Liver (tissue), 3 donors: Measurements from ENCODE around the gene LYPD8.

Experiments
- CTCF ChIP-seq: fragments of 150-350 bp; IDR thresholded peaks from 2 replicates; pipeline ENCODE4 v1.5.1; 2017; ENCODE audit warnings: improper control_type of control experiment, low read depth, low read length; ENCODE audit not compliant: missing input control
- GABPA ChIP-seq, 2 donors: IDR thresholded peaks in 1 of 2; conservative IDR thresholded peaks in 1 of 2; 2 replicates each; pipeline ENCODE4 v1.6.1; 2016; ENCODE audit warnings: antibody characterized with exemption in 2 of 2, mild to moderate bottlenecking in 1 of 2, moderate library complexity in 1 of 2
- REST ChIP-seq: IDR thresholded peaks from 2 replicates; pipeline ENCODE4 v1.6.1; 2016; ENCODE audit warnings: antibody characterized with exemption, mild to moderate bottlenecking
- donor health status: healthy.
- donor health status: healthy.

GRCh38 chr1:248788327-248788726 is 32.8 kb upstream of the LYPD8 start:
- TF ChIP-seq CTCF: no peak
- no peak for TF ChIP-seq REST
- no peak for TF ChIP-seq GABPA (IDR thresholded peaks at IDR 0.05 in 1 of 2, conservative IDR thresholded peaks at IDR 0.05 in 1 of 2)
